ENCODE data around the gene ITPRIPL1. TPM values are rescaled to one million over a fixed set of nuclear protein-coding genes. Genes with fewer than 3 reads are reported as not detected.

ITPRIPL1 gene
- polyA plus RNA-seq, 1 donor from 2014 or later, result not detected

DNA sequence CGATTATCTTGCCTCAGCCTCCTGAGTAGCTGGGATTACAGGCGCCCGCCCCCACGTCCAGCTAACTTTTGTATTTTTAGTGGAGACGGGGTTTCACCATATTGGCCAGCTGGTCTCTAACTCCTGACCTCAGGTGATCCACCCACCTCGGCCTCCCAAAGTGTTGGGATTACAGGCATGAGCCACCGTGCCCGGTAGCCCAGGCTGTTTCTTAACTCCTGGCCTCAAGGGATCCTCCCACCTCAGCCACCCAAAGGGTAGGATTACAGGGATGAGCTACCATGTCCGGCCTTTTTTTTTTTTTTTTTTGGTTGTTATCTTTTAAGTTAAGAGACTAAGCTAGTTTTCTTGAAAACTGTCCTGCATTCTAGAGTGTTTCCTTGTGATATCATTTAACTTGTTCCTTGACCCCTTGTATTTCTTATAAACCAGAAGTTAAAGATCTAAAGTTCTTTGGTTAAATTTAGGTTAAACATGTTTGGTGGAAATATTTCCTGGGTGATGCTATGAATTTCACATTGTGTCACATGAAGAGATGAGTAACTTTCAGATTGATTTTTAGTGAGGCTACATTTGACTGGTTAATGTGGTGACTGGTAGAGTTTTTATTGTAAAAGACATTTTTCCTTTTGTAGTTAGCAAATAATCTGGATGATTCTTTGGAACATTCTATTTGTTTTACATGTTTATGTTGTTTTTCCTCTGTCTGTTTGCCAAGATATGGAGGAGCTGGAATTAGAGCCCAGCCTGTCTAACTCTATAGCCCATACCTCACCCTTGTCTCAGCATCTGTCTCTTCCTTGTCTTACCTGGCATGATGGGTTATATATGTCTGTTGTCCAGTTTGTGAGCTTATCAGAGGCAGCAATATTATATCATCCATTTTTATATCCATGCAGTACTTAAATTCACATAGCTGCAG lies 15.6 kb downstream of the ITPRIPL1 start (continued):
- no peak for TF ChIP-seq CTCF (IDR thresholded peaks at IDR 0.05; ENCODE audit: poor library complexity, severe bottlenecking)

DNA sequence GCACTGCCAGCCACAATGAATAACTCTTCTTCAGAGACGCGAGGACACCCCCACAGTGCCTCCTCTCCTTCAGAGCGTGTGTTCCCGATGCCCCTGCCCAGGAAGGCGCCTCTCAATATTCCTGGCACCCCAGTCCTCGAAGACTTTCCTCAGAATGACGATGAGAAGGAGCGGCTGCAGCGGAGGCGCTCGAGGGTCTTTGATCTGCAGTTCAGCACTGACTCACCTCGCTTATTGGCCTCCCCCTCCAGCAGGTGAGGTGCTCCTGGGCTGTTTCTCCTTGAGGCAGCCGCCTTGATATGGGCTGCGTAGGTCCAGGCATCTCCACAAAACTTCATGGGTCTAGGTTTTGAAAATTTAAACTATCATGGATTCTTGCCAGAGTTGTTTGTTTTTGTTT lies 16.5 kb downstream of the ITPRIPL1 start:
- H3K9ac ChIP-seq (ENCODE audit: low read length), result no peak overlapping the region
- no peaks in the 10 kb centered on the region for H3F3A ChIP-seq (ENCODE audit: insufficient read depth, low read length, poor library complexity, severe bottlenecking)
- H3K27me3 ChIP-seq (ENCODE audit: insufficient read depth, low read depth, low read length), result no peaks in the 10 kb centered on the region
- TF ChIP-seq SMC3 (conservative IDR thresholded peaks at IDR 0.05; ENCODE audit: poor library complexity), result no peak
- peaks cover 6% of the 10 kb centered on the region for H3K79me2 ChIP-seq (replicated peaks; ENCODE audit: insufficient read depth, low read length)
- H3K4me3 ChIP-seq (ENCODE audit: low read length), result no peak overlapping the region
- no peak overlapping the region for H3K27ac ChIP-seq (ENCODE audit: low read length)
- H3K9me3 ChIP-seq (ENCODE audit: low read length), result no peaks in the 10 kb centered on the region
- H2AFZ ChIP-seq (ENCODE audit: low read depth, low read length), result no peak overlapping the region
- H3K9me2 ChIP-seq (ENCODE audit: insufficient read depth, low read length), result no peaks in the 10 kb centered on the region
- no peaks in the 10 kb centered on the region for H4K20me1 ChIP-seq (ENCODE audit: insufficient read depth)
- no peaks in the 10 kb centered on the region for H3K36me3 ChIP-seq (ENCODE audit: insufficient read depth, low read length)
- H3K4me2 ChIP-seq (ENCODE audit: low read length), result no peak overlapping the region

GRCh38 chr2:96342085-96342484 lies 17.0 kb downstream of the ITPRIPL1 start:
- Histone ChIP-seq H3K4me3 (ENCODE audit: low read length) (no peak overlapping the region), H3K4me2 (ENCODE audit: low read length) (no peak overlapping the region), H3K9ac (ENCODE audit: low read length) (no peak overlapping the region), H2AFZ (ENCODE audit: low read depth, low read length) (no peak overlapping the region), H3K36me3 (ENCODE audit: insufficient read depth, low read length) (no peaks in the 10 kb centered on the region), H3K9me3 (ENCODE audit: low read length) (no peaks in the 10 kb centered on the region), H3K27ac (ENCODE audit: low read length) (no peak overlapping the region), H3F3A (ENCODE audit: insufficient read depth, low read length, poor library complexity, severe bottlenecking) (no peaks in the 10 kb centered on the region), H4K20me1 (ENCODE audit: insufficient read depth) (no peaks in the 10 kb centered on the region), H3K27me3 (ENCODE audit: insufficient read depth, low read depth, low read length) (no peaks in the 10 kb centered on the region), H3K79me2 (replicated peaks; ENCODE audit: insufficient read depth, low read length) (peaks cover 1% of the 10 kb centered on the region), H3K9me2 (ENCODE audit: insufficient read depth, low read length) (no peaks in the 10 kb centered on the region)
- TF ChIP-seq SMC3 (conservative IDR thresholded peaks at IDR 0.05; ENCODE audit: poor library complexity) (no peak), RAD21 (conservative IDR thresholded peaks at IDR 0.05) (no peak), MXI1 (conservative IDR thresholded peaks at IDR 0.05; ENCODE audit: poor library complexity, severe bottlenecking) (no peak), TAF1 (IDR thresholded peaks at IDR 0.05; ENCODE audit: low read depth) (no peak), EZH2 (IDR thresholded peaks at IDR 0.05; ENCODE audit: borderline replicate concordance, insufficient read depth, low read length, poor library complexity, severe bottlenecking) (no peak), EP300 (conservative IDR thresholded peaks at IDR 0.05; ENCODE audit: poor library complexity, severe bottlenecking) (no peak), CTCF (IDR thresholded peaks at IDR 0.05; ENCODE audit: poor library complexity, severe bottlenecking) (no peak)

All from neural cell (in vitro differentiated cells).